ENCODE measurements around the gene TNRC6A. TPM values are rescaled to one million over a fixed set of nuclear protein-coding genes. Genes with fewer than 3 reads are reported as not detected.

TNRC6A gene
- total RNA-seq, 6 experiments from 2014 or later = 40.7 to 49.3 (median 41.7) TPM

- DNase-seq = no peak
- Mint-ChIP-seq H3K27me3 (ENCODE audit: insufficient read depth) (no peaks in the 10 kb centered on the region; the same call in 1 of the 2 replicates), H3K27ac (no peak overlapping the region), H3K36me3 (ENCODE audit: low read depth) (peaks cover 9% of the 10 kb centered on the region; the same call in 1 of the 2 replicates), H3K9me3 (no peaks in the 10 kb centered on the region), H3K4me1 (ENCODE audit: low read depth) (peaks cover 47% of the 10 kb centered on the region), H3K4me3 (no peak overlapping the region)
- no peak for TF ChIP-seq CTCF (IDR thresholded peaks at IDR 0.05)
Observed at GRCh38 chr16:24753000-24753399, 23.5 kb downstream of the TNRC6A start.

- Mint-ChIP-seq H3K36me3 (ENCODE audit: low read depth) (peaks cover 9% of the 10 kb centered on the region; the same call in 1 of the 2 replicates), H3K27me3 (ENCODE audit: insufficient read depth) (no peaks in the 10 kb centered on the region; the same call in 1 of the 2 replicates), H3K4me1 (ENCODE audit: low read depth) (peaks cover 43% of the 10 kb centered on the region), H3K4me3 (no peak overlapping the region), H3K27ac (no peak overlapping the region), H3K9me3 (no peaks in the 10 kb centered on the region)
- no peak for TF ChIP-seq CTCF (IDR thresholded peaks at IDR 0.05)
- DNase-seq = no peak
Observed at GRCh38 chr16:24753437-24753836, 24.0 kb downstream of the TNRC6A start.

- no peaks in the 10 kb centered on the region; the same call in 1 of the 2 replicates for H3K27me3 Mint-ChIP-seq (ENCODE audit: insufficient read depth)
- no peak for TF ChIP-seq CTCF (IDR thresholded peaks at IDR 0.05)
- no peaks in the 10 kb centered on the region for H3K9me3 Mint-ChIP-seq
- peaks cover 4% of the 10 kb centered on the region; the same call in 1 of the 2 replicates for H3K36me3 Mint-ChIP-seq (ENCODE audit: low read depth)
- H3K4me3 Mint-ChIP-seq = no peak overlapping the region
- H3K27ac Mint-ChIP-seq = no peak overlapping the region
- peaks cover 32% of the 10 kb centered on the region for H3K4me1 Mint-ChIP-seq (ENCODE audit: low read depth)
- no peak for DNase-seq
Observed at GRCh38 chr16:24754543-24754942, 25.1 kb downstream of the TNRC6A start.

- no peak for DNase-seq
- peaks cover 31% of the 10 kb centered on the region for H3K4me1 Mint-ChIP-seq (ENCODE audit: low read depth)
- no peak for TF ChIP-seq CTCF (IDR thresholded peaks at IDR 0.05)
- peaks cover 4% of the 10 kb centered on the region; the same call in 1 of the 2 replicates for H3K36me3 Mint-ChIP-seq (ENCODE audit: low read depth)
- no peak overlapping the region; the same call in 1 of the 2 replicates for H3K27ac Mint-ChIP-seq
- no peaks in the 10 kb centered on the region for H3K9me3 Mint-ChIP-seq
- no peaks in the 10 kb centered on the region; the same call in 1 of the 2 replicates for H3K27me3 Mint-ChIP-seq (ENCODE audit: insufficient read depth)
- no peak overlapping the region for H3K4me3 Mint-ChIP-seq
Observed at GRCh38 chr16:24755201-24755874, 25.9 kb downstream of the TNRC6A start.

GRCh38 chr16:24758373-24758772 lies 28.9 kb downstream of the TNRC6A start:
- H3K4me3 Mint-ChIP-seq = no peak overlapping the region
- no peaks in the 10 kb centered on the region for H3K9me3 Mint-ChIP-seq
- peaks cover 8% of the 10 kb centered on the region for H3K4me1 Mint-ChIP-seq (ENCODE audit: low read depth)
- no peaks in the 10 kb centered on the region for H3K27me3 Mint-ChIP-seq (ENCODE audit: insufficient read depth)
- no peak for DNase-seq
- peaks cover 10% of the 10 kb centered on the region for H3K36me3 Mint-ChIP-seq (ENCODE audit: low read depth)
- no peak overlapping the region for H3K27ac Mint-ChIP-seq
- no peak for TF ChIP-seq CTCF (IDR thresholded peaks at IDR 0.05)

All from HFFc6 (cell line).